ENCODE measurements around the gene TMEM198.

TMEM198 gene

GRCh38 chr2:219509780-219510511, 33.9 kb upstream of the TMEM198 start:
- peak; percentile 62 for DNase-seq

- no peak for DNase-seq
Observed at GRCh38 chr2:219510512-219511135, 33.2 kb upstream of the TMEM198 start.

GRCh38 chr2:219511547-219512325, 32.1 kb upstream of the TMEM198 start:
- DNase-seq: no peak

DNA sequence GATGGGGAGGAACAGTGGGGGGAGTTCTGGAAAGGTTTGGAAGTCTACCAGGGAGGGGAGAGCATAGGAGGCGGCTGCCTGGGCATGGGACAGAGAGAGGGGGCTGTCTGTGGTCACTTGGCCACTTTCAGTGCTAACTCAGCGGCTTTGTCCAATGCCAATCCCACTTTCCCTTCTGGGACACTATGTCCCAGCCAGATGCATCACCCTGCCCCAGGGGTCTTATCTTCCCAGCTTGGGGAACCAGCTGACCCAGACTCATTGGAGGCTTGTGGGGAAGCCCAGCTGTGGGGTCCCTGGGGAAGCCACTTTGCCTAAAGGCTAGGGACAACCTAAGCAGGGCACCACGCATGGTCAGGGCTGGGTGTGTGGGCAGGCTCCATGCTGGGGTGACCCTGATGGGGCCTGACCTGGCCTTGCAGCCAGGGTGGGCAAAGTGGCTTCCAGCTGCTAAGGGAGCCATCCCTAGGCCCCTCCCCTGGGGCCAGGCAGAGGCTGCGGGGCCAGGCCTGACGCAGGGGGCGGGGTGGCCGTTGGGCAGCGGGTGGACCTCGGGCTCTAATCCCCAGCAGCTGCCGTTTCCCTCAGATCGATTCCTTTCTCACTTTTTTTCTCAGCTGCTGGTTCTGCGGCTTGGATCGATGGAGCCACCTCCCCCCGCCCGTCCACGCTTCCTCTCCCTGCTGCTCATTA, 31.2 kb upstream of the TMEM198 start:
- no peak for DNase-seq

GRCh38 chr2:219513787-219514186, 30.0 kb upstream of the TMEM198 start:
- no peak for DNase-seq

- DNase-seq: no peak
Observed at GRCh38 chr2:219514196-219514761, 29.5 kb upstream of the TMEM198 start, which contains the start of gene ASIC4. Gene ASIC4 (plus strand): TSS chr2:219514482. CDS start chr2:219514725, 243 bp downstream.

DNA sequence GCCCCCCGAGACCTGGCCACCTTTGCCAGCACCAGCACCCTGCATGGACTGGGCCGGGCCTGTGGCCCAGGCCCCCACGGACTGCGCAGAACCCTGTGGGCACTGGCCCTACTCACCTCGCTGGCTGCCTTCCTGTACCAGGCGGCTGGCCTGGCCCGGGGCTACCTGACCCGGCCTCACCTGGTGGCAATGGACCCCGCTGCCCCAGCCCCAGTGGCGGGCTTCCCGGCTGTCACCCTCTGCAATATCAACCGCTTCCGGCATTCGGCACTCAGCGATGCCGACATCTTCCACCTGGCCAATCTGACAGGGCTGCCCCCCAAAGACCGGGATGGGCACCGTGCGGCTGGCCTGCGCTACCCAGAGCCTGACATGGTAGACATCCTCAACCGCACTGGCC, 29.0 kb upstream of the TMEM198 start:
- no peak for DNase-seq

DNA sequence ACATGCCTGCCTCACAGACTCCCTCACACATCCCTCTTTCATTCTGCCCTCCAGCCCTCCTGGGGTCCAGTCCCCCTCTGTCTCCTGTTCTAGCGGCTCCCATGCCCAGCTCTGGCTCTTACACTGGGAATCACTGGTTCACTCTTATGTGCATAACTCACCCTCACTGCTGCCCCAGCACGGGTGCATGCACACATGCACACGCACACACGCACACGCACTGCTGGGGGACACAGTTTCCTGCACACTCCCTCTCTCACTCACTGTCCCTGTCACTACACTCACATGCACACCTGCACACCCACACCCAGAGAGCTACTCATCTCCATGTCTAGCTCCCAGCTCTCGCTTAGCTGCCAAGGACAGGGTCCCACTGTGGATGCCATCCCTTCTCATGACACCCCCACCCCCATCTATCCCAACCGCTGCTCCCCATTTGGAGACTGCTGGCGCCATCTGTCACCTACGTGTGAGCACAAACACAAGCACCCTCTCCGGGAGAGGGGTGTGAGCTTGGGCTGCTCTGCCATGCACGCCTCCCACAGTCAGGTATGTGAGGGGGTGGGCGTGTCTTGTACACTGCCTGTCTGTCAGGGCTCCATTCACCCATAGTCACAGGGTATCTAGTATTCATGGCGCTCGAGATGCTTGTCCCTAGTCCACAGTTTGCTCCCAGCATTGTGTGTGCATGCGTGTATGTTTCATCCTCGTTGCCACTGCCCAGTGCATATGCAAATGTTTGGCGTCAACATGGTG, 27.8 kb upstream of the TMEM198 start:
- DNase-seq: no peak

- DNase-seq: no peak
Observed at GRCh38 chr2:219516888-219517287, 26.9 kb upstream of the TMEM198 start.

GRCh38 chr2:219517954-219518778, 25.7 kb upstream of the TMEM198 start:
- DNase-seq: no peak

GRCh38 chr2:219519526-219519916, 24.3 kb upstream of the TMEM198 start:
- no peak for DNase-seq

DNA sequence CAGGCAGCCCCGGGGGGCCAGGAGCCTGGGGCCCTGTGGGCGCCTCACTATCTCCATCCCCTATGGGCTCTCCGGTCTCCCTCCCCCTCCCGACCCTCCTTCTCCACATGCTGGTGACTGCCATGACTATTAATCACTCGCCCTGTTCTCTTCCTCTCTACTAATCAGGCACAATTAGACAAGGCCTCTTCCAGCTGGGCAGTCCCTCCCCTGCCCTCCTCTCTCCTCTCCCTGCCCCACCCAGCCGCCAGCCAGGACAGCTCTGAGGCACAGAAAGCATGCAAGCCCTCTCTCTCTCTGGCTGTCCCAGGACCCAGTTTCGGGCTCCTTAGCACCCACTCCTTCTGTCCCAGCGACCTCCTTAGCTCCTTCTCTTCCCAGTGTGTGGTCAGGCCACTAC, 23.7 kb upstream of the TMEM198 start:
- no peak for DNase-seq

DNA sequence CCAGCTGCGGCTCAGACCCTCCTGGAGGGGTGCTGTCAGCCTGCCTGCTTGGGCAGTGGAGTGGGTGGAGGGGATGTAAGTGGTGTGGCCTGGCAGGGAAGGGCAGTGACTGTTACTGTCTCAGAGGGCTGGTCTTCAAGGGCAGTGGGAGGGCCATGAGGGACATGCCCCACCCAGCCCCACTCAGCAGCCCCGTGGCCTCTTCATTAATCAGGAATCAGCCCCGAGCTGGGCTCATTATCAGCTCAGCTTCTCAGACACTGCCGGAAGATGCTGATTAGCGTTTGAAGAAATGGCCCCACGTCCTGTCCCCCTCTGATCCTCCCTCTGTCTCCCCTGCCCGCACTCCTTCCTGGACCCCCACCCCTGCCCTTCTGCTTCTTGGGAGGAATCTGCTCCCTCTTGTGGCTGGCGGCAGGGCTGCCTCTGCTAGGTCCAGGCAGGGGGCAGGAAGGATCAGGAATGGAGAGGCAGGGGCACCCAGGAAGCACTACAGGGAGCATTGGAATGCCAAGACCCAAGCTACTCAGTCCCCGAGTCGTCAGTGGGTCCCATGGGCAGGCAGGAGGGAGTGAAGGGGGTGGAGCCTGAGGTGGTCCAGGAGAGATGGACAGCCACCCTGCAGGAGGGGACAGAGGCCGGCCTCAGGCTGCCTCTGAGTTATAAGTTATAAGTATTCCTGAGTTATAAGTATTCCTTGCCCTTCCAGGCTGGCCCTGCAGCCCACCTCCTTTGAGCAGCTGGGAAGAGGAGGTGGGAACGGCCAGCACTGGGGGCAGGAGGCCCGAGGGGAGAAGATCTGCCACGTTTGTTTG, 22.6 kb upstream of the TMEM198 start:
- DNase-seq: no peak

- DNase-seq: no peak
Observed at GRCh38 chr2:219522111-219523030, 21.5 kb upstream of the TMEM198 start.

DNA sequence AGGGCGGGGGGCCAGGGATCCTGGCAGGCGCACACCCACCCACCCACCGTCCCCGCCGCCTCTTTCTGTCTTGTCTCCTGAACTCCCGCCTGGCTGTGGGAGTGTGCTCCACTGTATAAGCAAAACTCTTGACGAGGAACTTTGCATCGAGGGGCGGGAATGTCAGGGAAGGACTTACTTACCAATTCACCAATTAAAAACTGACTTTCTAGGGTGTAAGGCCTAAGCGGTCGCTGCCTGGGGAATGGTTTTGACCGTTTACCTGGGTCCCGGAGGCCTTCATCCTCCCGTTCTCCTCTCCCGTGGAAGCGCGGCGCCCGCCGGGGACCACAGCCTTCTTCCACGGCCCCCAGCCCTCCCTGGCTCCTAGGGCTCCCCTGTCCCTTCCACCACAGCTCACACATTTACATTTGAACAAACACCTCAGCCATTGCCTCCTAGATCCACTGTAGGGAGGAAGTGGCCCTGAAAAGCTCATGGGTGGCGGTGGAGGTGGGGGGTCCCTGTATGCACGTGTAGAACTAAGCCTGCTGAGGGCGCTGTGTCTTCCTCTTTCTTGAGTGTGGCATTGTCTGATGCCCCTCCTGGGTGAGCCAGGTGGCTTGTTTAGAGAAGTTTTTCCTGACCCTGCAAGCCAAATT, 20.7 kb upstream of the TMEM198 start:
- DNase-seq: no peak

- DNase-seq: no peak
Observed at GRCh38 chr2:219524817-219525216, 19.0 kb upstream of the TMEM198 start.

GRCh38 chr2:219525533-219526232, 18.1 kb upstream of the TMEM198 start:
- DNase-seq: no peak
